GM08714 (cell line): Measurements from ENCODE around the gene DAB2IP.
"Not testable (repeated sequence)": the region's sequence is repeated elsewhere in the genome, so short reads cannot be mapped to it uniquely, and the experiment has no call there.

ENCODE experiments used
- H3K4me3 ChIP-seq: fragments of 200-500 bp; sonication (Bioruptor generic); 2 replicates; pipeline ENCODE4 v1.5.1; 2014; ENCODE audit warnings: mild to moderate bottlenecking, low read length, inconsistent platforms
- ZNF274 ChIP-seq: IDR thresholded peaks from 2 replicates; pipeline ENCODE4 v1.6.1; 2012; ENCODE audit warnings: mild to moderate bottlenecking, low read depth, low read length

DAB2IP gene

DNA sequence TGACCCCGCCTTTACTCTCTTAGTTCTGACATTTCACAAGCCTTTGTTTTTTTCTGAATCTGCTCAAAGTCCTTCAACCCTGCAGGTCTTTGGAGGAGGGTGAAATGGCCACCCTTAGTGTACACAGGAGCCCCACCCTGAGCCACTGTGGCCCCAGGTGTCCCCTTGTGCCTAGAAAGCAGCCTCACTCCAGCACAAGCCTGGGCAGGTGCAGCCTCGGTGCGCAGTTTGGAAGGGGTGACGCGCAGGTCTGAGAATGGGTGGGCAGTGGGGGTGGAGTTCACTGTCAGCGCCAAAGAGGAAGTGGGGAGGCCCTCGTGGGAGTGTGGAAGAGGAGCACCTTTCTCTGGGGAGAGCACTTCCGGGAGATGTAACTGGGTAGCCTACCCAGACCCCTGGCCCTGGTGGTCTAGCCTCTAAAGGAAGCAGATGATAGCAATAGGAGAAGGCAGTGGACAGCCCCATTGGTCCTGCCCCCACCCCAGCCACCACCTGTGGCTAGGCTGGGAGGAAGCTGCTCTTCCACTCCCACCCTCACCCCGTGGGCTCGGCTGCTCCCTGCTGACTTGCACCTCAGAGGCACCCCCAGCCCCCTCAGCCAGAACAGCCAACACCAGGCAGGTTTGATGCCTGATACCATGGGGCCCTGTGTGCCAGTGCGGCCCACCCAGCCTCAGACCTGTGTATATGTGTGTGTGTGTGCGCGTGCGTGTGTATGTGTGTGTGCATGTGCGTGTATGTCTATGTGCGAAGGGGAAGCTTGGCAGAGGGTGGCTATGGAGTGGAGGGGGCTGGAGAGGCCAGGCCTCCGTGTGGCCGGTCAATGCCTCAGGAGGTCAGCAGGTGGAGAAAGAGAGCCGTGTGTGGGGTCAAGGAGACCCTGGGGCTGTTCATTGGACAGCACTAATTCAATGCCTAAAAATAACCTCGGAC, 16.8 kb upstream of the DAB2IP start:
- no peak overlapping the region for H3K4me3 ChIP-seq
- TF ChIP-seq ZNF274: no peak

DNA sequence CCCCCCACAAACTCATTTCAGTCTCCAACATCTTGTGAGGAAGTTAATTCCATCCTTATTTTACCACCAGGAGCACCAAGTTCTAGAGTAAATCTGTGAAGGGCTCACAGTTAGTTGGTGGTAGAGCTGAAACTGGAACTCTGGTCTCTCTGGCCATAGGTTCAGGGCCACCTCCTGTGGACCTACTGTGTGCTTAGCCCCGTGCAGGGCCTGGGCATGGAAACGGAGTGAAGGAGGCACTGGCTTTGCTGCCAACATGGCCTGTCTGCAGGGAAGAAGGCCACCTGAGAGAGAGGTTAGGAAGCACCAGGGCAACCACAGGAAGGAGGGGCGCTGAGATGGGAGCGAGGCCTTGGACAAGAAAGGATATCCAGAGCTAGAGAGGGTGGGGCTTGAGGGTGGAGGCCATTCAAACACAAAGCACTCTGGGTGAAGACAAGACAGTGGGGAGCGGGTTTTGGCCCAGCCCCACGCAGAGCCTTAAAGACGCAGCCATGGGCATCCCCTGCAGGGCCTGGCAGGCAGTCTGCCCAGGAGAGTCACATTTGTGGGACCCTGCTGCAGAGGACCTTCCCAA, 16.0 kb upstream of the DAB2IP start:
- no peak for TF ChIP-seq ZNF274
- no peak overlapping the region for H3K4me3 ChIP-seq

DNA sequence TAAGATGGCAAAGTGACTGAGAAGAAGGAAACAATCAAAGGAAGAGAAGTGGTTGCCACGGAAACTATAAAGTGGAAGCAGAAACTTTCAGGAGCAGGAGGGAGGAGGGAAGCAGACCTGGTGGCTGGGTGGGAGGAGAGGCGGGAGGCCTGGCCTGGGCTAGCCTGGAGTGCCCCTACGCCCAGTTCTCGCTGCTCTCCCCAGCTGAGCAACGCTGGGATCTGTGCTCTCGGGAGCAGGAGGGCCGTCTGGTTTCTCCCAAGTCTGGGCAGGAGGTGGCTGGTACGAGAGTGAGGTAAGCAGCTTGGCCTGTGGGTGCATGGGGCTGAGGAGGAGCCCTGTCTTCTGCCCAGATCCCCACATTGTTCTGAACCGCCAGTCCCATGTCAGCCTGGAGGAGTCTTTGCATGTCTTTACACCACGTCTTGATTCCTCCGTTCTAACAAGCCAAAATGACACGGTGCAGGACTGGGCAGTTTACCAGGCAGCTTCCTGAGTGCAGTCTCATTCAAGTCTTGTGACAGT, 15.0 kb upstream of the DAB2IP start:
- H3K4me3 ChIP-seq: no peak overlapping the region
- TF ChIP-seq ZNF274: no peak

DNA sequence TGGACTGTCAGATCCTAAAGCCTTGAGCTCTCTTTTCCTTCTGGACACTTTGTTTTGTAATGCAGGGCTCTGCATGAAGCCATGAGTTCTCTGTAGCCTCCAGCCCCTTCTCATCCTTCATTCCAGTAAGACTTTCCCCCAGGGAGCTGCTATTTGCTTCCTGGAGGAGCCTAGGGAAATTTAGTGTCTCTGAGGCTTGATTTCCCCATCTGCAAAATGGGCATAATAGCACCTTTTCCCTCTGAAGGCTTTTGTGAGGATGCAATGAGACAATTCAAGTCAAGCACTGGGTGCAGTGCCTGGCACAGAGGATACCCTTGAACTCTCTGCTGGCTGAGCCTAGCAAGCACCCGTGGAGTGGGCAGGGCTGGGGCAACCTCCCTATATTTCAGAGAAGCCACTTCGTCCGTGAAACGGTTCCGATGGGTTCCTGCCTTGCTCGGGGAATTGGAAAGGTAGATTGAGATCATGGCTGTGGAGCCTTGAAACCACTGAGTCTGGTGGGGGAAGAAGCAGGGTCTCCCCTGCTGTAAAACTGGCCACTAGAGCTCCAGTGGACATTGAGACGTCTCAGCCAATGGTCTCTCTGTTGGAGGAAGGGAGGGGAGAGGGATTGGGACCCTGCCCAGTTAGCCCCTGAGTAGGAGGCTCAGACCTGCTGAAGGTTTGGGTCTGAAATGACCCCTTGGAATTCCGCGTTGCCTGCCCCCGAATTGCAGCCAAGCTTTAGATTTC, 14.3 kb upstream of the DAB2IP start:
- H3K4me3 ChIP-seq: no peak overlapping the region
- no peak for TF ChIP-seq ZNF274

DNA sequence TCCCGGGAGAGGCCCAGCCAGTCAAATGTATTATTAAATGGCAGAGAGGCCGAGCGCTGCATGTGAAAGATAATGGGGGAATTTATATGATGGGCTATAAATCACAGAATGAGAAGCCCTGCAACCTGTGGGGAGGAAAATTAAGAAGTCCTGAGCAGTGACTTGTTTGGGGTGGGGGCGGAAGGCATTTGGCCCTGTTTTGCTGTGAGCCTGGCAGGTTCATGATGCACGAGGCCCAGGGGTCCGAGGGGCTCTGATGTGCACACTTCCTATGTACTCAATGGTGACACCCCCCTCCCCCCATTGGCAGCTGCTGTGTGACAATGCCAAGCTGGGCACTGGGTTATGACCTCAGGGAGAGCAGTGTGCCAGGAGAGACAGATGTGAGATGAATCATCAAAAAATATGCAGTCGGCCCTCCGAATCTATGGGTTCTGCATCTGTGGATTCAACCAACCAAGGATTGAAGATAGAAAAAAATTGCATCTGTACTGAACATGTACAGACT, 13.7 kb upstream of the DAB2IP start:
- TF ChIP-seq ZNF274: no peak
- no peak overlapping the region for H3K4me3 ChIP-seq

DNA sequence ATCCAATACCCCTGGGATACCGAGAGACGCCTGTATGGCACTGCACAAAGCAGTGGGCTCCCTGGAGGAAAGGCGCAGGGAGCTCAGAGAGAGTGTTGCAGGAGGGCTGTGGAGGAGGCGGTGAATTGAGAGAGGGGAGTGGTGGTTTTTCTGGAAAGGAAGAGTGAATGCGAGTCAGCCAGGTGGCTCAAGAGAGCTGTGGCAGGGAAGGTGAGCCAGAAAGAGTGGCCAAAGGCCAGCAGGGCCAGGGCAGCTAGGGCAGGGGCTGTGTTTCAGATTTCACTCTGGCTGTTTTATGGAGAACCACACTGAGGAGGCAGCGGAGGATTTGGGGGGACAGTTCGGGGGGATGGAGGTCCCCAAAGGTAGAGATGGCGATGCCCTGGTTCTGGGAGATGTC, 13.0 kb upstream of the DAB2IP start:
- no peak overlapping the region for H3K4me3 ChIP-seq
- no peak for TF ChIP-seq ZNF274

DNA sequence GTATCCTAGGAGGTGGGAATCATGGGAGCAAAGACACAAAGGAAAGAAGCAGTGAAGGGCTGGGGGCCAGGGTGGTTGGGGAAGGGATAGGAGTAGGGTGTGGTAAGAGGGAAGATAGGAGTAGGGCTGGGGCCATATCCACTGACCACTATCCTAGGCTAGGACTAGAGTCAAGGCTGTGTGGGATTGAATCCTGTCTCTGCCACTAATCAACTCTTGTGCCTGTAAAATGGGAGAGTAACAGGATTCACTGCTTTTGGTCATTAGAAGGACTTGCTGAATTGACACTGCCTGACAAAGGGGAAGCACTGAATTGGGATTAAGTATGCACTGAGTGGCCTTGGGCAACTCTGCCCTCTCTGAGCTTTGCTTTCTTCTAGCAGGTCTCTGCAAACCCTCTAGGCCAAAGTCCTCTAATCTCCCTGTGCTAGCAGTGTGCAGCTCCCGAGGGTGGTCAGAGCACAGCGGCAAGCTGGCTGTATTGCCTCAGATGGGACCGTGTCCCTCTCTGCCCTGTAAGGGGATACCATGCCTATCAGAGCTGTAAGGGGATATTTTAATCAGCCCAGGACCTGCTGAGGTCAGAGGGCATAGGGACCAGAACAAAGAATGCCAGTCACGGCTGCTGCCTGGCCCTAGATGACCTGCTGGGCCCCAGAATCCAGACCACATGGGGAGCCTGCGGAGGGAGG, 12.4 kb upstream of the DAB2IP start:
- no peak overlapping the region for H3K4me3 ChIP-seq
- TF ChIP-seq ZNF274: no peak

DNA sequence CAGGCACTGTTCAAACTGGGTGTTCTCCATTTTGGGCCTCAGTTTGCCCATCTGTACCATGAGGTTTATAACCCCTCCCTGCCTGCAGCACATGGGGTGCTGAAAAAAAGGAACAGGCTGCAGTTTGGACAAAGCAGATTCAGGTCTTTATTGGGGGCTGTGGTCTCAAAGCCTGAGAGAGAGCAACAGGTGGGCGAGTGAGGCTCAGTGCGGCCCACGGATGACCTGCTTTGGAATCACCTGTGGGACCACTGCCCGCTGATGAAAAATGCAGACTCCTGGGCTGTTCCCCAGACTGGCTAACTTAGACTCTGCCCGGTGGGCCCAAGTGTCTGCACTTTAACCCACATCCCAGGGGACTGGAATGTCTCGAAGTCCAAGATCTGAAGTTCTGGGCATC, 11.8 kb upstream of the DAB2IP start:
- TF ChIP-seq ZNF274: no peak
- no peak overlapping the region for H3K4me3 ChIP-seq

DNA sequence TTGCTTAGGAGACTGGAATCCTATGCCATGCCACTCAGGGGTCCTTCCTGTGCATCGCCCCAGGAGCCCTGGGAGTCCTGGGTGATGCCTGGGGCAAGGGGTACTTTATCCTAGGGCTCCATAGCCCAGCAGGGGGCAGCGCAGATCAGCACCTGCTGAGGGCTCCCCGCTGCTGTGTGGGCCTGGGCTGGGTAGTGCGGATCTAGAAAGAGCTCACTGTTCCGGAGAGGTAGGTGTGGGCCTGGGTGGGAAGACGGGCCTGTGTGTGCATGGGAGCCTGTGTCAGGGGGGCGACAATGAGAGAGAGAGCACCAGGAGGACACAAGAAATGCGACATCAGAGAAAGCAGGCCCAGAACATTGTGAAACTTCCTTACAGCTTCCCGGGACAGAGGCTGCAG, 11.4 kb upstream of the DAB2IP start:
- TF ChIP-seq ZNF274: no peak
- no peak overlapping the region for H3K4me3 ChIP-seq

DNA sequence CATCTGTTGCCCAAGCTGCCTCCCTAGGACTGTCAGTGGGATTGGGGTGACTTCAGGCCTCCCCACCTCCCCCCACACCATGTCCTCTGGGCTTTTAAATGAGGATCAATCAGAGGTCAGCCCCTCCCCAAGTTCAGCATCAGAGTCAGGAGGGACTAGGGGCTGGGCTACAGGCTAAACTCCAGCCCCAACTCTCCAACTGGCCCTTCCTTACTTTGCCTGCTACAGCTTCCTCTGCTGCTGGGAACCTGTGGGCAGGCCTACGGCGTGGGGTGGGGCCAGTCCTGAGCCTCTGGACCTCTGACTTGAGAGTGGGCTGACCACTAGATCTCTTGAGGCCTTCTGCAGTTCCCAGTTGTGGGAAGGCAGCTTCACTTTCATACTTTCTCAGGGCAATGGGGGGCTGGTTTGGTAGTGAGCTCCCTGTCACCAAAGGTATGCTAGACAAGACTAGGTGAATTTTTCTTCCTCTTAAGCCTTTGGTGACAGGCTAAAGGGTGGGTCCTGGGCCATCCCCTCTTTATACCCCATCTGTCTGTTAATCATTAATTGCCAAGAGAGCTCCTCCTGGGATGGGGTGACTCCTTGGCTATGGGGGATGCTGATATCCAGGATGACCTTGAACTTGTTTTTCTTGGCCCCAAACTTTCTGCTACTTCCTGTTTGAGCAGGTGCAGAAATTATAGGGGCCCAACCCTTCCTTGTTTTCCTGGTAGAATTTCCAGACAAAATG, 10.8 kb upstream of the DAB2IP start:
- no peak overlapping the region for H3K4me3 ChIP-seq
- no peak for TF ChIP-seq ZNF274

DNA sequence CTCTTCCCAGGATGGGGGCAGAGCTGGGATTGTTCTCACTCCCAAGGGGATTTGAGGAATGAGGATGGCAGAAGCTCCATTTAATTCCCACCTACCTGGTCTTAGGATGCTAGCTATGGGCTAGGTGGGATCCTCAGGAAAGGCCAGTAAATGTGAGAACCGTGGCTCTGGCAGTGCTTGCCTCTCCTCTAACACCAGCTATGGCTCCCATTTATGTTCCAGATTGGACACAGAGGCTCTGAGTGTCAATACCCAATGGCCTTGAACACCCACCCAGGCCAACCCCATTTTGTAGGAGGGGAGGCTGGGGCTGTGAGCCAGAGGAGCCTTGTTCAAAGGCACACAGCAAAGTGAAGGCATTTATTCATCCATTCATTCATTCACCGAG, 10.2 kb upstream of the DAB2IP start:
- H3K4me3 ChIP-seq: no peak overlapping the region
- TF ChIP-seq ZNF274: no peak

DNA sequence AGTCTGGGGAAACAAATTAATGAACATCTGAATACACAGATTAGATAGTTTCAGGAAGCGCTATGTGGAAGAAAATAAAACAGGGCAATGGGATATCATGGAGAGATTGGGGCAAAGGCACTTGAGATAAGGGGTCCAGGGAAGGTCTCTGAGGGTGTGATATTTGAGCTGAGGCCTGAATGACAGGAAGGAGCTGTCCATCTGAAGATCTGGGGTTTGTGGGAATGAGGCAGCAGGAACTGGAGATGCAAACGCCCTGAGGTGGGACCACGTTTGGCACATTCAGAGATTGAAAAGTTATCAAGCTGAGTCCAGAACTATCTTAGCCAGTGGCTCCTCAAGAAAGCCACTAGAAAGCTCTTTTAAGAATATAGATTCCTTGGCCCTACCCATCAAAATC, 8.7 kb upstream of the DAB2IP start:
- TF ChIP-seq ZNF274: no peak

DNA sequence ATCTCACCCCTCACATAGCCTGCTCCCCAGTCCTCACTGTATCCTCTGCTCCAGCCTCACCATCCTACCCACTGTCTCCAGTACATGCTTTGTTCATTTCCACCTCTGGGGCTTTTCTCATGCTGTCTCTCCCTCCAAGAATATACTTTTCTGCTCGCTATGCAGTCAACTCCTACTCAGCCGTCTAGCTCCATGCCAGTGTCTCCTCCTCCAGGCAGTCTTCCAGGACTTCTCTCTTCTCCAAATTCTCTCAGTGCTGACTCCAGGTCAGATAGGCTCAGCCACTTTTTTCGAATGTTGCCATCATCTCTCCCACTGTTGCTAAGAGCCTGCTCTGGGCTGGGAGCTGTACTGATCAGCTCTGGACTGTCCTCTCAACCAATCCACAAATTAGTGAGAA, 8.0 kb upstream of the DAB2IP start:
- no peak overlapping the region for H3K4me3 ChIP-seq

More for the DNA sequence above, 8.7 kb upstream of the DAB2IP start:
- H3K4me3 ChIP-seq: no peak overlapping the region

DNA sequence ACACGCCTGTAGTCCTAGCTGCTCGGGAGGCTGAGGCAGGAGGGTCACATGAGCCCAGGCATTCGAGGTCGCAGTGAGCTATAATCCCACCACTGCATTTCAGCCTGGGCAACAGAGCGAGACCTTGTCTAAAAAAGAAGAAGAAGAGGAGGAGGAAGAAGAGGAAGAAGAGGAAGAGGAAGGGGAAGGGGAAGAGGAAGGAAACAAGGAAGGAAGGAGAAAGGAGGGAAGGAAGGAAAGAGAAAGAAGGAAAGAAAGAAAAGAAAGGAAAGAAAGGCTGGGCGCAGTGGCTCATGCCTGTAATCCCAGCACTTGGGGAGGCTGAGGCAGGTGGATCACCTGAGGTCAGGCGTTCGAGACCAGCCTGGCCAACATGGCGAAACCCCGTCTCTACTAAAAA, 7.4 kb upstream of the DAB2IP start:
- H3K4me3 ChIP-seq: not testable (repeated sequence)

More for the DNA sequence above, 8.0 kb upstream of the DAB2IP start:
- TF ChIP-seq ZNF274: no peak
